Spleen (tissue), 11 donors: ENCODE measurements around the gene MARK2. TPM values are rescaled to one million over a fixed set of nuclear protein-coding genes. Genes with fewer than 3 reads are reported as not detected.
A peak's percentile ranks its signal among the peaks of the same experiment; 100 is the strongest.

Experiments
- DNase-seq: peaks from one replicate; pipeline ENCODE4 v3.0.0-alpha.2; 2020
- H3K27ac ChIP-seq, 8 donors: fragments of 200-600 bp; sonication (generic) in 7 of 8; 1 replicate in 4 of 8; 2 replicates in 4 of 8; pipeline versions ENCODE4 v1.5.0 to v1.8.0; 2016 to 2021; ENCODE audit warnings: inconsistent platforms in 4 of 8, mild to moderate bottlenecking in 4 of 8, moderate library complexity in 1 of 8
- H3K27me3 ChIP-seq, 7 donors: fragments of 200-600 bp; sonication (generic) in 6 of 7; replicated peaks in 1 of 7; 1 replicate in 4 of 7; 2 replicates in 3 of 7; pipeline versions ENCODE4 v1.5.0 to v1.8.0; 2016 to 2021; ENCODE audit warnings: inconsistent platforms in 3 of 7, mild to moderate bottlenecking in 1 of 7
- H3K36me3 ChIP-seq, 6 donors: fragments of 200-600 bp; sonication (generic) in 5 of 6; 1 replicate in 4 of 6; 2 replicates in 2 of 6; pipeline versions ENCODE4 v1.5.0 to v1.8.0; 2016 to 2021; ENCODE audit warnings: inconsistent platforms in 2 of 6
- H3K4me1 ChIP-seq, 6 donors: fragments of 200-600 bp; sonication (generic) in 5 of 6; 1 replicate in 3 of 6; 2 replicates in 3 of 6; pipeline versions ENCODE4 v1.5.0 to v1.8.0; 2016 to 2021; ENCODE audit warnings: inconsistent platforms in 3 of 6
- H3K4me3 ChIP-seq, 8 donors: fragments of 200-600 bp; sonication (generic) in 7 of 8; 1 replicate in 4 of 8; 2 replicates in 4 of 8; pipeline versions ENCODE4 v1.5.0 to v1.8.0; 2016 to 2021; ENCODE audit warnings: inconsistent platforms in 4 of 8, mild to moderate bottlenecking in 4 of 8, moderate library complexity in 2 of 8
- H3K9me3 ChIP-seq, 8 donors: fragments of 200-600 bp; sonication (generic) in 7 of 8; 1 replicate in 4 of 8; 2 replicates in 4 of 8; pipeline versions ENCODE4 v1.5.0 to v1.8.0; 2016 to 2021; ENCODE audit warnings: inconsistent platforms in 4 of 8
- POLR2A ChIP-seq, 3 donors: fragments of 450-650 bp; IDR thresholded peaks; one replicate each; pipeline ENCODE4 v1.5.1; 2017; ENCODE audit warnings: antibody characterized with exemption in 3 of 3, mild to moderate bottlenecking in 1 of 3
- POLR2AphosphoS5 ChIP-seq, 3 donors: sonication (generic); formaldehyde crosslinking; IDR thresholded peaks; one replicate each; pipeline ENCODE4 v1.5.1; 2017; ENCODE audit warnings: antibody characterized with exemption in 3 of 3
- WGBS, 5 donors: extraction: QIAGEN DNeasy Blood & Tissue Kit in 3 of 5; methylation state at CpG; one replicate each; pipeline versions ENCODE4 v1.1.5 to v1.1.7; 2013 to 2018; 5-methylcytosine and 5-hydroxymethylcytosine counted together
- intact Hi-C: fragments of 100-400 bp; cut with DNase I; formaldehyde crosslinking; loops from one replicate; pipeline ENCODE4 v1.15.0; 2023; ENCODE audit warnings: low total_unique reads
- polyA plus RNA-seq, 3 donors: library from polyadenylated mRNA; stranded (reverse); fragments of 200-250 nt; gene quantifications; one replicate each; pipeline ENCODE4 v1.2.1, GENCODE V29; 2013
- total RNA-seq, 7 donors: library from RNA; depleted of rRNA in 3 of 7; stranded (reverse); fragments of >200 nt in 3 of 7; fragmentation: NEBNext Ultra II Directional in 4 of 7; extraction: Animal tissue kit (Norgen Biotek cat#: 25700) in 4 of 7; gene quantifications; one replicate each; pipeline versions ENCODE4 v1.1.0 to v1.2.1, GENCODE V29; 2016 to 2021
- TF ChIP-seq, protein P1 (sequence below), 11 experiments: fragments of 200-600 bp in 7 of 11; fragments of 450-650 bp in 4 of 11; sonication (generic) in 4 of 11; IDR thresholded peaks in 8 of 11; conservative IDR thresholded peaks in 3 of 11; 1 replicate in 7 of 11; 2 replicates in 4 of 11; pipeline versions ENCODE4 v1.4.0 to v1.8.0; 2016 to 2021; ENCODE audit warnings: antibody characterized with exemption in 11 of 11, inconsistent platforms in 4 of 11, mild to moderate bottlenecking in 1 of 11
- donor health status: healthy with polysubstance abuse.
- donor health status: DM: no; HTN: no; CAD: no; lungs with moderate emphysema.
- donor health status: DM: no; HTN: no; CAD: no.
- donor health status: Bipolar disorder and iron deficiency.
- donor health status: healthy.
- donor health status: DM: no; HTN: no; CAD: no.
- donor health status: DM: yes; HTN: yes; CAD: no.

Gene MARK2
- total and polyA plus RNA-seq, 10 donors, result 6.9 to 67.3 (median 45.3) TPM

DNA sequence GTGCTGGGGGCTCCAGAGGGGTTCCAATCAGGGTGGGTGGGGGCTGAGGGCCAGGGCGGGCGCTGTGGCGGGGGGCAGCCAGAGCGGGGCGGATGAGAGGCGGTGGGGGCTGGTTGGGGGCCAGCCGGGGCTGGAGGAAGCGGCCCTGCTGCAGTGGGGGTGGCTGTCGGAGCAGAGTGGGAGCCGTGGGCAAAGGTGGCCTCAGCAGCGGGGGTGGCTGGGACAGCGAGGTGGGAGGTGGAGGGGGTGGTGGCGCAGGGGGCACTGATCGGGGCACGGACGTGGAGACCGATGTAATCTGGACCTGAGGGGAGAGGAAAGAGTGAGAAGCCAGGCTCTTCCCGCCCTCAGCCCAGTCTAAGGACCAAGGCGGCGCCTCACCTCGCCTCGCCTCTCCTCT lies 73.0 kb downstream of the MARK2 start:
- WGBS, 5 donors, result 88 to 94% (median 91%) methylated on average over 17 to 22 of the region's 22 CpGs
- H3K36me3 ChIP-seq, result peaks cover 3 to 58% (median 38%) of the 10 kb centered on the region in 6 donors
- no peak overlapping the region for H3K4me3 ChIP-seq
- intact Hi-C loops, result no loop called here
- peaks cover 0 to 24% (median 0%) of the 10 kb centered on the region in 7 donors for H3K27me3 ChIP-seq
- no peaks in the 10 kb centered on the region for H3K9me3 ChIP-seq
- H3K4me1 ChIP-seq, result peaks cover 11 to 48% (median 22%) of the 10 kb centered on the region in 6 donors
- no peak for DNase-seq
- TF ChIP-seq, protein P1, sequence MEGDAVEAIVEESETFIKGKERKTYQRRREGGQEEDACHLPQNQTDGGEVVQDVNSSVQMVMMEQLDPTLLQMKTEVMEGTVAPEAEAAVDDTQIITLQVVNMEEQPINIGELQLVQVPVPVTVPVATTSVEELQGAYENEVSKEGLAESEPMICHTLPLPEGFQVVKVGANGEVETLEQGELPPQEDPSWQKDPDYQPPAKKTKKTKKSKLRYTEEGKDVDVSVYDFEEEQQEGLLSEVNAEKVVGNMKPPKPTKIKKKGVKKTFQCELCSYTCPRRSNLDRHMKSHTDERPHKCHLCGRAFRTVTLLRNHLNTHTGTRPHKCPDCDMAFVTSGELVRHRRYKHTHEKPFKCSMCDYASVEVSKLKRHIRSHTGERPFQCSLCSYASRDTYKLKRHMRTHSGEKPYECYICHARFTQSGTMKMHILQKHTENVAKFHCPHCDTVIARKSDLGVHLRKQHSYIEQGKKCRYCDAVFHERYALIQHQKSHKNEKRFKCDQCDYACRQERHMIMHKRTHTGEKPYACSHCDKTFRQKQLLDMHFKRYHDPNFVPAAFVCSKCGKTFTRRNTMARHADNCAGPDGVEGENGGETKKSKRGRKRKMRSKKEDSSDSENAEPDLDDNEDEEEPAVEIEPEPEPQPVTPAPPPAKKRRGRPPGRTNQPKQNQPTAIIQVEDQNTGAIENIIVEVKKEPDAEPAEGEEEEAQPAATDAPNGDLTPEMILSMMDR (IDR thresholded peaks at IDR 0.05 in 8 of 11, conservative IDR thresholded peaks at IDR 0.05 in 3 of 11), result no peak
- no peak for TF ChIP-seq POLR2A (IDR thresholded peaks at IDR 0.05)
- TF ChIP-seq POLR2AphosphoS5 (IDR thresholded peaks at IDR 0.05), result no peak
- H3K27ac ChIP-seq, result no peak overlapping the region

DNA sequence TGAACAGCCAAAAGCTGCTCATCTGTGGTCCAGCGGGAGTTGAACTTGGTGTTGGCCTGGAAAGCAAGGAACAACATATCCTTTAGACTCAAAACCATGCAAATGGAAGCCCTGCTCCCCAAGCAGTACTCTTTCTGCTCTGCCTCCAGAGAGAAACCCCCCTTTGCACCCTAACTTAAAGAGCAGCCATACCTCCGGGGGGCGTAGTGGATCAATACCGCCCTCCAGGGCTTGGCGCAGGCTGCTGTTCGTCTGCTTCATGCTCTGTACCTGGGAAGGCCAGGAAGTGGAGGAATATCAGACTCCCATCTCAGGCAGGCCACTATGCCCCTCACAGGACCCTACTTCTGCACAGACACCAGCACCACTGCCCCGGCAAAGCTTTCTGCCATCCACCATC lies 73.8 kb downstream of the MARK2 start:
- Histone ChIP-seq H3K27ac (no peak overlapping the region), H3K4me3 (no peak overlapping the region), H3K4me1 (peaks cover 18 to 48% (median 29%) of the 10 kb centered on the region in 6 donors), H3K9me3 (no peaks in the 10 kb centered on the region), H3K27me3 (peaks cover 0 to 32% (median 6%) of the 10 kb centered on the region in 7 donors), H3K36me3 (peaks cover 2 to 50% (median 30%) of the 10 kb centered on the region in 6 donors)
- whole genome bisulfite sequencing, 5 donors, result 87 to 93% (median 90%) methylated on average over 7 of the region's 7 CpGs
- DNase-seq, result no peak
- no peak for TF ChIP-seq POLR2AphosphoS5 (IDR thresholded peaks at IDR 0.05)
- TF ChIP-seq, protein P1 (IDR thresholded peaks at IDR 0.05 in 8 of 11, conservative IDR thresholded peaks at IDR 0.05 in 3 of 11), result no peak
- no peak for TF ChIP-seq POLR2A (IDR thresholded peaks at IDR 0.05)
- intact Hi-C loops, result no loop called here

DNA sequence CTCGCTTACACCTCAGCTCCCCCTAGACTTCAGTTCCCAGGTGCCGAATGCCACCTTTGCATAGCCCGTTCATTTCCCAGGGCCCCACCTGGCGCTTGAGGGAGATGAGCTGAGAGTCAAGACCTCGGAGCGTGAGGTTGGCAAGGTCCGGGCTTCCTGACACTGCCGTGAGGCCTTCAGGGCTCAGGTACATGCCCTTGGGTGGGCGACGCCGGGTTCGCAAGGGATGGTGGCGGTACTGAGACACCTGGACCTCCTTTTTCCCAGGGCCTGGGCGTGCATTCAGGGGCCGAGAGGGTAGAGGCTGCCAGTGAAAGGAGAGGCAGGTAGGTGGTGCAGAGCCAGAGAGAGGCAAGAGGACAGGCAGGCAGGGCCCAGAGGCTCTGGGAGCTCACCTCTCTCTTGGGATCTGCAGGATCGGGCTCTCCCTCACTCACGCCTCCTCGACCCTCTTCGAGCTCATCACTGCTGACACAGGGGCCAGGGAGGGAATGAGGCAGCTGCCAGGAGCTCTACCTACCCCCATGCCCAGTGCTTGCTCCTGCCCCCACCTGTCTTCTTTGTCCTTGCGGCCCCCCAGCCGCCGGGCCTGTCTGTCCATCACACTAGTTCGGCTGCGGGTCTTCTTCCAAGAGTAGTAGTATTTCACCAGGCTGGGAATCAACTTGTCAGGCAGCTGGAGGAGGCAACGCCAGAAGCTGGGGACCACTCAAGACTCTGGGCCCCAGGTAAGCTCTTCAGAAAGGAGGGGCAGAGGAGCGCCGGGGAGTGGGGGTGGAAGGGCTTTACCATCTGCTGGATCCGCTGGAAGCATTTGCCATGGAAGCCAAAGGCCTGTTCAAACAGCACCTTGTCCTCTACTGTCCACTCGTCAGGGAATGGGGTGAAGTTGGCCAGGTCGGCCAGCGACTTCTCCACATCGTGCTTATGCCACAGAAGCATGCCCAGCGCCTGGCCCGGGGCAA lies 75.2 kb downstream of the MARK2 start:
- H3K9me3 ChIP-seq, result no peaks in the 10 kb centered on the region
- TF ChIP-seq, protein P1 (IDR thresholded peaks at IDR 0.05 in 8 of 11, conservative IDR thresholded peaks at IDR 0.05 in 3 of 11), result no peak
- TF ChIP-seq POLR2A (IDR thresholded peaks at IDR 0.05), result no peak
- TF ChIP-seq POLR2AphosphoS5 (IDR thresholded peaks at IDR 0.05), result peak in 1 of 3 donors; percentile 51
- no peak overlapping the region for H3K27ac ChIP-seq
- peaks cover 0 to 35% (median 15%) of the 10 kb centered on the region in 6 donors for H3K36me3 ChIP-seq
- DNase-seq, result no peak
- intact Hi-C loops, result no loop called here
- H3K4me3 ChIP-seq, result no peak overlapping the region
- 93 to 94% (median 93%) methylated on average over 33 to 34 of the region's 34 CpGs for WGBS, 5 donors
- H3K4me1 ChIP-seq, result peaks cover 27 to 49% (median 40%) of the 10 kb centered on the region in 6 donors
- H3K27me3 ChIP-seq, result peaks cover 0 to 47% (median 6%) of the 10 kb centered on the region in 7 donors
